Mammary microvascular endothelial cell (primary cell): ENCODE measurements around the gene SERHL2. TPM values are rescaled to one million over a fixed set of nuclear protein-coding genes. Genes with fewer than 3 reads are reported as not detected.

Experiments used
- total RNA-seq: library from RNA; depleted of rRNA; stranded (reverse); fragments of >200 nt; gene quantifications from 2 replicates; pipeline ENCODE4 v1.2.3, GENCODE V29; 2015

The SERHL2 gene
- total RNA-seq: 2.0 and 2.9 TPM in 2 replicates

GRCh38 chr22:42553475-42554361 is at the start of gene SERHL2:
SERHL2 (plus strand) TSS chr22:42553956; CDS start chr22:42554021, 65 bp downstream.

GRCh38 chr22:42519525-42520401 is 34.0 kb upstream of the SERHL2 start, which contains the start of gene RRP7A:
RRP7A (minus strand) TSS chr22:42519796; CDS start chr22:42519786, 10 bp downstream.

GRCh38 chr22:42614312-42615091 is 60.7 kb downstream of the SERHL2 start, which contains the start of gene POLDIP3:
POLDIP3 (minus strand) TSS chr22:42614883; CDS start chr22:42614857, 26 bp downstream.

Other genes starting within 250 kb of the SERHL2 start
- not detected in 2 replicates for gene NFAM1, start 121.6 kb upstream of the SERHL2 start, total RNA-seq
- gene RRP7A, start 34.2 kb upstream of the SERHL2 start, total RNA-seq: 40.7 and 40.9 TPM in 2 replicates
- gene POLDIP3, start 60.9 kb downstream of the SERHL2 start, total RNA-seq: 31.0 and 38.1 TPM in 2 replicates
- 0.47 TPM in 1 of 2 replicates, not detected in the other for gene ATP5MGL, start 86.6 kb downstream of the SERHL2 start, total RNA-seq
- gene CYB5R3, start 95.4 kb downstream of the SERHL2 start, total RNA-seq: 195 and 232 TPM in 2 replicates
- gene A4GALT, start 166.9 kb downstream of the SERHL2 start, total RNA-seq: 29.7 and 33.1 TPM in 2 replicates